Testis (tissue), 2 donors: ENCODE measurements around the gene LARP1.

Experiments
- CTCF ChIP-seq, 3 experiments: fragments of 450-650 bp in 2 of 3; fragments of 200-600 bp in 1 of 3; sonication (generic) in 1 of 3; IDR thresholded peaks; one replicate each; pipeline ENCODE4 v1.5.1; 2016 to 2019; ENCODE audit warnings: antibody characterized with exemption in 3 of 3, mild to moderate bottlenecking in 2 of 3, moderate library complexity in 1 of 3
- POLR2A ChIP-seq: fragments of 450-650 bp; IDR thresholded peaks from one replicate; pipeline ENCODE4 v1.6.1; 2017; ENCODE audit warnings: antibody characterized with exemption, mild to moderate bottlenecking, moderate library complexity

- TF ChIP-seq POLR2A (no peak), CTCF (IDR thresholded peaks at IDR 0.05) (no peak)
These were observed 81.0 kb downstream of the LARP1 start for GRCh38 chr5:154836225-154836624.
